DMS53 (cell line): Measurements from ENCODE around the gene BAIAP2.

Source experiments
- DNase-seq: peaks from one replicate; lab custom pipeline; 2025; lab: John Stamatoyannopoulos, UW

BAIAP2 gene

DNA sequence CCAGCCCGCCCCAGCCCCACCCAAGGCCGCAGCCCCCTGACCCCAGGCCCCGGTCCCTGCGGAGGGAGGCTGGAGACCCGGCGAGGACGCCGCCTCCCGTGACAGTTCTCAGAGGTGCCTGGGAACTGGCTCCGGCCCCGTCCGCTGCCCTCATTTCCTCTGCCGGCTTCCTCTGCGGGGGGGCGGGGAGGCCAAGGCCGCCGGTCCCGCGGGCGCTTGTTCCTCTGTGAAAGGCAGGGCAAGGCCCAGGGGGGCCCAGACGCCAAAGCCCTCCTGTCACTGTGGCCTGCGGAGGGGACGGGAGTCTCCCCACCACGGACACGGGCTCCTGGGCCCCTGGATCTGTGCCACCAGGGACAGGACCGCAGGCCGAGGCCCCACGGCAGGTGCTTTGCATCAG lies 125.4 kb downstream of the BAIAP2 start:
- DNase-seq = no peak

GRCh38 chr17:81160747-81161453 lies 125.9 kb downstream of the BAIAP2 start:
- peak; percentile 36 for DNase-seq

DNA sequence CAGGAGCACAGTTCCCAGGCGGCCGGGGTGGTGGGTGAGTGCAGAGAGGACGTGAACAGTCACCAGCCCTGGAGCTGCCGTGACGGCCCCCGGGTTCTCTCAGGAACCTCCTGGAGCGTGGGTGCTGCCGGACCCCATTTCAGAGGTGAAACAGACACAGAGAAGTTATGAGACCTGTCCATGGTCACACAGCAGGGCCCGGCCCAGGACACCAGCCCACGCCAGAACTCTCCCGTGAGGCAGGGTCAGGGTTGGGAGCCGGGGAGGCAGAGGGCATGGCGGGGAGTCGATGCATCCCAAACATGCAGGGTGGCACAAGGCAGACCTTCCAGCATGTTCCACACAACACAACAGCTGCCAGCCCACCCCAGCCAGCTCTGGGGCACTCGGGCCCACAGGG lies 126.6 kb downstream of the BAIAP2 start:
- DNase-seq = no peak

GRCh38 chr17:81161972-81162371 lies 127.0 kb downstream of the BAIAP2 start:
- DNase-seq = no peak

DNA sequence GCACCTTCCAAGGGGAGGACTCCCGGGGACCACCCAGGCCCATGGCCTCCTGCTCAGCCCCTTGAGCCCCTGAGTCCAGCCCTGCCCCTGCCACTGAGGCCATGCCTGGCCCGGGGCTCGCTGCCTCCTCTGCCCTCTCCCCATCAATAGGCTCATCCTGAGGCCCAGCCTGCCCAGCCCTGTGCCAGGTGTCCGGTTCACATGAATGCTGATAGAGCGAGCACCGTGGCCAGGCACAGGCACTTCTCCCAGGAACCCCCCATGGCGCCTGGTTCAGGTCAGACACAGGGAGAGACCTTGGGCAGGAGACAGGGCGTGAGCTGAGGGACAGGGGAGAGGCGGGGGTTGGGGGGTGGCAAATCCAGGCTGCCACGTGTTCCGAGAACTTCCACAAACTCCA lies 127.5 kb downstream of the BAIAP2 start:
- peak; percentile 47 for DNase-seq

- no peak for DNase-seq
Measured at GRCh38 chr17:81163051-81163695, 128.2 kb downstream of the BAIAP2 start.

DNA sequence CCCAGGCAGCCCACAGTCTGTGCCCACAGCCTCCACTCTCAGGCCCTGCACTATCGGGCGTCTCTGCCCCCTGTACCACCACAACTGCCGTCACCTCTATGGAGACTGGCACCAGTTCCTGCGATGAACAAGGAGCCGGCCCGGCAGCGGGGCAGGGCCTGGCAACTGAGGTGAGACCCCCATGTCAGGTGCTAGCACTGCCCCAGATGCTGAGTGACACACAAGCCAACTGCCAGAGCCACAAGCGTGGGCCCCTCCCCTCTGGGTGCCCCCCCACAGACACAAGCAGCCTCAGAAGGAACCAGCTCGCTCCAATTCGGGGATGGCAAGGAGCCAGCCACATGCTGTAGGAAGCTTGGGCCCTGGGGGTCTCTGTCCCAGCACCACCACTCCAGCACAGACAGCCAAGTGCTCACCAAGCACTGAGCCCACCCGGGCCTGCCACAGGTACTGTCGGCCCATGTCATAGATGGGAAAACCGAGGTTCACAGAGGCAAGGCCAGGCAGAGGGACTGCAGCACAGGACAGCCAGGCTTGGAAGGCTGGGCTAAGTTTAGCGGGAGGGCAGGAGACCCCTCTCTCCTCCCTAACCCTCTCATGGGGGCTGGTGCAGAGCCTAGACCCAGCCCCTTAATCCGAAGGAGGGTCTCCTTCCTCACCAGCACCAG lies 128.9 kb downstream of the BAIAP2 start:
- no peak for DNase-seq

DNA sequence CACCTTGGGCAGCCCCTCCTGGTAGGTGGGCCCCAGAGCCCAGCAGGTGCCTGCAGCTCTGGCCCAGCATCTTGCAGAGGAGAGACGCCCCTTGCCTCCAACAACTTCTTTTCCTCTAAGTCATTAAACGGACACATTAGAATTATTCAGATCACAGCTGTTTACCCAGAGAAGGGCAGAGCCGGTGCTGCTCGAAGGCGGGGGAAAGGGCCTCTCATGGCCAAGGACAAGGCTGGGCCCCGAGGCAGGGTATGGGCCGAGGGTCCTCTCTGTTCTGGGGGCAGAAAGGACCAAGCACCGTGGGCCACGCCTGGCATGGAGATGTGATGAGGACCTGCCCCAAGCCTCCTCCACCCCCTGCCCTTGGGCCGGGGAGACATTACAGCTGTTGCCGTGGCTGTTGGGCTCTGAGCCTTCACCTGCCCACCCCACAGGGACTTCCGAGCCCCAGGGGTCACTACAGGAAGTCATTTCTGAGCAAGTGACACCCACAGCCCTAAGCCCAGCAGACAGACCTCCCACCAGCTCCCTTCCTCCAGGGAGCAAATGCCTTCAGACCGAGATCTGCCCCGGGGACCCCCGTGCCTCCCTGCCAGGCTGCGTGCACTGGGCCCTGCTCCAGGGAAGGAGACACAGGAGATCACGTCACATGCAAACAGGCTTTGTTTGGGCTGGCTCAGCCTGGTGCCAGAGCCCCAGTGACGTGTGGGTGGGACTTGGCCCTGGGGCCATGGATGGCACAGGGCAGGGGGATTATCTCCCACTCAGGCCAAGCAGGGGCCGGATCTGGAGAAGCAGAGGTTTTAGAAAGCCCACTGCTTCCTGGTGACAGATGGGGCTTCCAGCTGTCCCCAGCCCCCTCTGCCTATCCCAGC lies 129.7 kb downstream of the BAIAP2 start:
- peak; percentile 32 for DNase-seq

DNA sequence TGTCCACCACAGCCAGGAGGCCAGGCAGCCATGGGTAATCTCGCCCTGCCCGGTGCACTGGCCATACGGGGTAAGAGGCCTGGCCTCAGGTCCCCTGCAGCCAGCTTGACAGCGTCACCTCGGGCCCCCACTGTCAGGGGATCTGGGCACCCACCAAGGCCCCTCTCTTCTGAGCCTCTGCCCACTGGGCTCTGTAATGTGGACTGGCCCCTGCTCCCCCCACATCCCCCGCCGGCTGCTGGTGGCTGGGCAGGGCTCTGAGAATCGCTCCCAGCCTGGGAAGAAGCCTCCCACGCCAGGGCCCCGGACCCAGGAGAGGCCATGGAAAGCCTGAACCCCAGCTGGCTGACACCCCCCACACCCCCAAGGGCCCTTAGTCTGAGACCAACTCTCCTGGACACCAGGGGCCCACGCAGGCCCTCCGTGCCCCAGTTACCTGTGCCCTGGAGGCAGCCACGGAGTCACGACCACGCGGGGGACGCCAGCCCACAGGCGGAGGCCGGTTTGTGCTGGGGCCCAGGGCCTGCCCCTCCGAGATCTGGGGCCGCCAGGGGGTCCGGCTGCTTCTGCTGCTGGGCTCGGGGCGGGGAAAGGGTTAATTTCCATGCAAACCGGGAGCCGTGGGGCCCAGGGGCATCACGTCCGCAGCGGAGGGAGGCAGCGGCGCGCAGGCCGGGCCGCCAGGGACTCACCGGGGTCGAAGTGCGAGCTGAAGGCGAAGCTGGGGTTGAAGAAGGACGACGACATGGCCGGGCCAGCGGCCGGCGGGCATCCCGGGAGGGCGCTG lies 130.5 kb downstream of the BAIAP2 start, which contains the start of gene PVALEF:
Gene PVALEF (plus strand): TSS at position 262 of the 787 bp plus-strand sequence. CDS start 15,720 bp downstream, outside the sequence.
- peak; percentile 76 for DNase-seq

GRCh38 chr17:81166033-81166492 lies 131.1 kb downstream of the BAIAP2 start, which contains the start of gene AATK:
AATK (minus strand) TSS chr17:81166221; CDS start chr17:81165992, 229 bp downstream.
- DNase-seq = peak; percentile 76
